K562 (cell line): ENCODE data around the gene RORB. TPM values are rescaled to one million over a fixed set of nuclear protein-coding genes. Genes with fewer than 3 reads are reported as not detected.
A peak's percentile ranks its signal among the peaks of the same experiment; 100 is the strongest.

ENCODE experiments used
- CTCF ChIP-seq, 3 experiments: IDR thresholded peaks in 2 of 3; conservative IDR thresholded peaks in 1 of 3; 2 replicates each; pipeline ENCODE4 v1.5.1; 2011 to 2012; ENCODE audit warnings: low read length in 3 of 3, mild to moderate bottlenecking in 3 of 3, control low read depth in 2 of 3, improper control_type of control experiment in 1 of 3, inconsistent platforms in 1 of 3, low read depth in 1 of 3, mixed read lengths in 1 of 3, moderate library complexity in 1 of 3; ENCODE audit not compliant: insufficient read depth in 2 of 3
- REST ChIP-seq, 2 experiments: fragments of 450-650 bp; formaldehyde crosslinking in 1 of 2; IDR thresholded peaks; 2 replicates each; pipeline versions ENCODE4 v1.4.0 to v1.6.1; 2014 to 2020; ENCODE audit warnings: mild to moderate bottlenecking in 2 of 2, borderline replicate concordance in 1 of 2, low read depth in 1 of 2
- SMC3 ChIP-seq: conservative IDR thresholded peaks from 2 replicates; pipeline ENCODE4 v1.6.1; 2011; ENCODE audit warnings: low read depth, low read length, improper control_type of control experiment; ENCODE audit not compliant: insufficient read depth
- polyA plus RNA-seq, 8 experiments: library from polyadenylated mRNA; depleted of rRNA in 4 of 8; stranded (reverse) in 5 of 8; unstranded in 3 of 8; fragments of >200 nt; fragmentation: Nextera tagmentation in 2 of 8; fragmentation: Illumina TruSeq in 1 of 8; extraction: Ambion mirVana in 2 of 8; extraction: Trizol in 1 of 8; gene quantifications; 2 replicates each; pipeline versions ENCODE4 v1.2.1 to v1.2.3, GENCODE V29; 2011 to 2014; ENCODE audit warnings: inconsistent platforms in 1 of 8, missing spikeins in 1 of 8
- total RNA-seq, 7 experiments: library from RNA; depleted of rRNA in 6 of 7; stranded (reverse); fragments of >200 nt in 6 of 7; fragmentation: Illumina TruSeq in 2 of 7; extraction: Trizol in 2 of 7; gene quantifications; 2 replicates each; pipeline versions ENCODE4 v1.2.1 to v1.2.3, GENCODE V29; 2011 to 2021; ENCODE audit warnings: low replicate concordance in 1 of 7

The RORB gene
- total and polyA plus RNA-seq, 9 of the 15 experiments (the other 6 are each of a cell fraction or from before 2014, with no cell fraction given) = not detected

GRCh38 chr9:74570879-74571512 lies 73.9 kb downstream of the RORB start (continued):
- TF ChIP-seq REST (IDR thresholded peaks at IDR 0.05; ENCODE audit: borderline replicate concordance) (peak; percentile 15; the same call in 1 of the 2 replicates), REST (CRISPR knock-in tag; IDR thresholded peaks at IDR 0.05; ENCODE audit: low read depth) (no peak), SMC3 (0 out of 2 replicates have a peak, but pooled peaks have one; percentile 27), CTCF (IDR thresholded peaks at IDR 0.05 in 2 of 3, conservative IDR thresholded peaks at IDR 0.05 in 1 of 3; ENCODE audit: insufficient read depth in 2 of 3, low read depth in 1 of 3, low read length in 3 of 3) (peak; percentile 36 to 65 (median 45); a peak in 5 of 6 replicates)
